ENCODE data around the gene VAV2.
"Not testable (repeated sequence)": the region's sequence is repeated elsewhere in the genome, so short reads cannot be mapped to it uniquely, and the experiment has no call there.

VAV2 gene

GRCh38 chr9:133988771-133989170, 3.4 kb downstream of the VAV2 start:
- intact Hi-C loops (cut with DNase I); DNase-seq: not testable (repeated sequence)

GRCh38 chr9:133987946-133988665, 4.0 kb downstream of the VAV2 start:
- intact Hi-C loops (cut with DNase I), result no loop called here
- no peak for DNase-seq

GRCh38 chr9:133987446-133987788, 4.7 kb downstream of the VAV2 start:
- intact Hi-C loops (cut with DNase I), result no loop called here
- no peak for DNase-seq

- DNase-seq, result no peak
- intact Hi-C loops (cut with DNase I), result no loop called here
Observed at GRCh38 chr9:133986774-133987445, 5.2 kb downstream of the VAV2 start.

- intact Hi-C loops (cut with DNase I), result no loop called here
- DNase-seq, result no peak
Observed at GRCh38 chr9:133986061-133986460, 6.1 kb downstream of the VAV2 start.

DNA sequence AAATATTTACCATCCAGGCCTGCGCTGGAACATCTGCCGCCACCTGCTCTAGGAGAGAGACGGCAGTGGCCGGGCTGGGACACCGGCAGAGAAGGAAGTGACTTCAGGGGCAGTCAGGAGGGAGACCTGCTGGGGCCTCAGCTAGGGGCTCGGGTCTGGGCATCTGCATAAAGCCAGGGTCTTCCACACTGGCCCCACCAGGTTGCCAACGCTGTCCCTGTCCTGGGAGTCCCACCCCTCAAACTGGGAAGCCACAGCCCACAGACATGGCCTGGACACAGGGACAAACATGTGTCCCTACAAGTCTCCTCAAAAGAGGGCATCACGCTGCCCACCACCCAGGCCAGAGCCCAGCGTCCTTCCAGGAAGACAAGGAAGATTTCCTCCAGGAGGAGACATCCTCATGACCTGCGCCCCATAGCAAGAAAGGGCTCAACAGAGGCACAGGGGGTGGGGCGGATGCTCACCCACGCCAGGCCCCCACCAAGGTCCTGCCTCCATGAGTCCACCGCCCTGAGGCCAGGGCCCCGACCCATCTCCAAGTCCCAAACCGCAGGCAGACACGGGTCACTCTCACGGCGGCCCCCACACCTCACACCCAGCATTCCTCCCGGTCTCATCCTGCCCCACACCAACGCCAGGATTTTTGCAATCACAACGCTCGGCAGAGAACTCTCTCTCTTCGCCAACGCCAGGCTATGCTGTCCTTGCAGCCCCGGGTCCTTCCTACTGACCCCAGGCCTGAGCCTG, 9.0 kb downstream of the VAV2 start:
- peak in 1 of 42 donors; percentile 7 for DNase-seq
- intact Hi-C loops (cut with DNase I), result no loop called here

GRCh38 chr9:133981958-133982681, 10.0 kb downstream of the VAV2 start:
- peak in 1 of 42 donors; percentile 11 for DNase-seq
- intact Hi-C loops (cut with DNase I), result no loop called here

GRCh38 chr9:133981589-133981957, 10.6 kb downstream of the VAV2 start:
- intact Hi-C loops (cut with DNase I), result no loop called here
- peak in 1 of 42 donors; percentile 14 for DNase-seq

DNA sequence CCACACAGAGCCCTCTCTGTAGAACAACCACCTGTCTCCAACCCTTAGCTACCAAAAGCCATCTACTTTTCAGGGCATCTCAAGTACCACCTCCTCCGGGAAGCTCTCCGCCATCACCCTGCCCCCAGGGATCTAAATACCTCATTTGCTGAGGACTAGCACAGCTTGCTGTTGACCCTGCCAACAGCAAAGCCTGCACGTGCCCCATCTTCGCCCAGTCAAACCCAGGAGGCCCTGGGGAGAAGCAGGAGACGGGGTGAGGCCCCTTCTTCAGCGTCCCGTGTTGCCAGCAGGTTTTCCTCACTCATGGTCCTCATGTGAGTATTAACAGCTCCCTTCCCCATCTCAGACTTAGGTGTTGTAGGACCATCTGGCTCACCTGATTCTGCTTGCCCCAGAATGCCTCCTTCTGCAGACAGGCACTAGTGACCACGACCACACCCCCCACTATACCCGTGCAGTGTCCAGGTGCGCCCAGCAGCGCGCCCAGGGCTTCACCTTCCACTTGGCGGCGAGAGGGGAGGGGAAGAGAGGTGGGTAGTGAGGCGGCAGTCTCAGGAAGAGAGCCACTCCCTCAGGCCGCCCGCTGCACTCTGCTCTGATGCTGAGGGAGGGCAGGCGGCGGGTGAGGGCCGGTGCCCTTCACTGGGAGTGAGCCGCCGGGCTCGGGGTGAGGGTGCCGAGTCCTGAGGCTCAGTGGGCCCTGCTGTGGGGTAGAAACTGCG, 11.1 kb downstream of the VAV2 start:
- intact Hi-C loops (cut with DNase I), result no loop called here
- DNase-seq, result no peak

- intact Hi-C loops (cut with DNase I), result no loop called here
- DNase-seq, result peak in 1 of 42 donors; percentile 14
Observed at GRCh38 chr9:133979921-133980863, 11.9 kb downstream of the VAV2 start.

DNA sequence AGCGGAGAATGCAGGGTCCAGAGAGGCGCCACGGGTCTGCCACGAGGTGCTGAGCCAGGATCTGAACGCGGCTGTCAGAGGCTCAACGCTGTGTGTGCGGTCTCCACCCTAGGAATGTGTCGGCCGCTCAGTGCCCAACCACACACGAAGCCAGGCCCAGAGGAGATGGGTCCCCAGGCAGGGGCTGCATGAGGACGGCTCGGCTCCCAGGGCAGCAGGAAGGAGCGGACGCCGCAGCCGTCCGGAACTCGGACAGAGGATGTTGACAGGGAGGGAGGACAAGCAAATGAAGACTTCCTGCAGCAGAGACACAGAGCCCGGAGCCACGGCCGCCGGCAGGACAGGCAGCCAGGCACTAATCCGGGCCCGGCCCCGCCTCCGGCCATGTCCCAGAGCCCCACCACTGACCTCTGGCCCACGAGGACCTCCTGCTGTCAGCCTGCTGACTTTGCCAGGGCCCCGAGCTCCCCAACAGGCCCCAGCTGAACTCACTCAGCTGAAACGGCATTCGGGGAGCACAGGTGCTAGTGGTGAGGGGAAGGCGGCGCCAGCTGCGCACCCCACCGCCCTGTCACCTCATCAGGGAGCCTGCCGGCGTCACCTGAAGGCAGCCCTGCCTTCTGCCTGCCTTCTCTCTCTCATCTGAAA, 12.7 kb downstream of the VAV2 start:
- intact Hi-C loops (cut with DNase I), result no loop called here
- DNase-seq, result no peak

GRCh38 chr9:133978899-133979272, 13.2 kb downstream of the VAV2 start:
- DNase-seq, result no peak
- intact Hi-C loops (cut with DNase I), result no loop called here

DNA sequence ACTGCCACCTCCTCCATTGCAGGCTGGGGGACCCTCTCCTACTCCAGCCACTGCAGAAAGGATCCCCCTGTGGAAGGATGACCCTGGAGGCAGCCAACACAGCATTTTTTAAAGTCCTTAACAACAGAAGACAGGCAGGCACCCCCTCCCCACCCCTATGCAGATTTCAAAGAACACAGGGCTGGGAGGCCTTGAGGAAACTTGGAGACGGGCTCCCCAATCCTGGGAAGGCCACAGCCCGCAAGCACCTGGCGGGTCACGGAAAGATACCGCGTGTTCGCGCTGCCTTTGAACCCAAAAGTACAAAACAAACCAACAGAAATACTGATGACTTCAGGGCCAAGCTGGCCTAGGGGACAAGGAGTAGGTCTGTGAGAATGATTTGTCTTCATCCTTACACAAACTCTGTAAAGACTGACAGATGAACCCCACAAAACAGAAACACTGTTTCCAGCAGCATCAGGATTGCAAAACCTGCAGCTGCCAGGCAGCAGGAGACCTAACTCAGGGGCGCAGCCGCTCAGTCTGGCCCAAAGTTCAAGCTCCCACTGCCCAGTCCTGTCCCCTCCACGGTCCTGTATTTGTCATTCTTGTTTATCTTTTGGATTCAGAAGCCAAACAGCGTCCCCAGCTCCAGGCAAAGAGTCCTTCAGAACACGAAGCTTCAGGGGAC, 13.8 kb downstream of the VAV2 start:
- DNase-seq, result peak in 1 of 42 donors; percentile 10
- intact Hi-C loops (cut with DNase I), result no loop called here

GRCh38 chr9:133977421-133978201, 14.5 kb downstream of the VAV2 start:
- intact Hi-C loops (cut with DNase I), result no loop called here
- no peak for DNase-seq

DNA sequence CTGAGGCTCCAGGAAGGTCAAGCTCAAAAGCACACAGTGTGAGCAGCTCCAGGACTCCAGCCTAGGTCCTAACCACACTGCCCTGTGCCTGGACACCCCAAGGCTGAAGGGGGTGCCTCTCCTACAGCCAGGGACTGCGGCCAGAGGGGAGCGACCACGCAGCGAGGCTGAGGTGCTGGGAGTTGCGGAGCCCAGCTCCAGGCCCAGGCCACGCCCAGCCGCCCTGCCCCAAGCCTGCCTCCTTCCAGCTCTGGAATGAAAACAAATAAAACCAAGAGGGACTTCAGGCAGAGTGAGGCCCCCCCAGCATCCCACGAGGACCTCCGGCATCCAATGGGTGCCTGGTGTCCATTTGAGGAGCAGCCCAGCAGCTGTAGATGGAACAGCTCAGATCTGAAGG, 15.2 kb downstream of the VAV2 start:
- no peak for DNase-seq
- intact Hi-C loops (cut with DNase I), result no loop called here

DNA sequence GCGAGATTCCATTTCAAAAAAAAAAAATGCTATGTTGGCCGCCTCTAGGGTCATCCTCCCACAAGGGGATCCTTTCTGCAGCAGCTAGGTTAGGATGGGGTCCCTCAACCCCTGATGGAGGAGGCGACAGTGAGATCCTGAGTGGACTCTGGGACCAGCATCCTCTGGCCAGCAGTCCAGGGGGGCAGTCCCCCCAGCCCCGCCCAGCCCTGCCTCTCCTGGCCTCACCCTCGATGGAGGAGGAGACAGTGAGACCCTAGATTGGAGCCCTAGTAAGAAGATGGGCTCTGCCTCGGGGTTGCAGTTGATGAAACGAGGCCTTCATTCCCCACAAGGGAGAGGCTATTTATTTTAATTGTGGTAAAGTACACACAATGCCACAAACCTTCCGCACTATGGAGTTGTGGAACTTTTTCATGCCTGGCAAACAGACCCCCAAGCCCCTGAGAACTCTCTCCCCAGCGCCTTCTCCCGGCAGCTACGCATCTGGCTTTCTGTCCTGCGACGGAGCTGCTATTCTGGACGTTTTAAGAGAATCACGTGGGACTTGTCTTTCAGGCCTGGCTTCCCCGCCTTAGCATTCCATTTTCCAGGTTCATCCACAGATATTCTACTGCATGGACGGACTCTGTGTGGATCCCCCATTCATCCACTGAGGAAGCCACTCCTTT, 15.8 kb downstream of the VAV2 start:
- DNase-seq, result no peak
- intact Hi-C loops (cut with DNase I), result no loop called here
